SK-N-SH (cell line): ENCODE data around the gene SNAI1. TPM values are rescaled to one million over a fixed set of nuclear protein-coding genes. Genes with fewer than 3 reads are reported as not detected.

Experiments
- CTCF ChIA-PET: fragments of 300-600, 350-600 bp; formaldehyde crosslinking; extraction: SDS; loops from one replicate; lab custom pipeline; 2021; lab: Yijun Ruan, JAX
- POLR2A ChIA-PET: fragments of 350-600 bp; sonication (Branson Sonifier 250); formaldehyde crosslinking; extraction: SDS; loops from one replicate; lab custom pipeline; 2020; ENCODE audit warnings: antibody characterized with exemption, inconsistent platforms; lab: Yijun Ruan, JAX
- DNase-seq: peaks from one replicate; pipeline ENCODE4 v3.0.0; 2012
- H2AFZ ChIP-seq: fragments of 200-600 bp; sonication (generic); 2 replicates; pipeline ENCODE4 v1.8.1; 2016; ENCODE audit warnings: antibody characterized with exemption, mild to moderate bottlenecking, low read depth
- H3F3A ChIP-seq: fragments of 200-600 bp; sonication (generic); replicated peaks from 2 replicates; pipeline ENCODE3; 2016; ENCODE audit warnings: antibody characterized with exemption, mild to moderate bottlenecking; ENCODE audit not compliant: insufficient read depth
- H3K27ac ChIP-seq, 2 experiments: fragments of 200-500 bp in 1 of 2; fragments of 200-600 bp in 1 of 2; sonication (Bioruptor generic) in 1 of 2; sonication (generic), shearing (Covaris generic) in 1 of 2; 2 replicates each; pipeline versions ENCODE4 v1.5.1 to v1.6.1; 2014 to 2016; ENCODE audit warnings: low read depth in 2 of 2, inconsistent platforms in 1 of 2, low read length in 1 of 2, mild to moderate bottlenecking in 1 of 2, mixed read lengths in 1 of 2
- H3K27me3 ChIP-seq: fragments of 200-600 bp; sonication (generic), shearing (Covaris generic); 2 replicates; pipeline ENCODE4 v1.6.1; 2016; ENCODE audit warnings: mixed run types; ENCODE audit not compliant: insufficient read depth
- H3K36me3 ChIP-seq, 2 experiments: fragments of 200-500 bp in 1 of 2; fragments of 200-600 bp in 1 of 2; sonication (Bioruptor generic) in 1 of 2; sonication (generic) in 1 of 2; replicated peaks in 1 of 2; 2 replicates each; pipeline versions ENCODE3 to v1.5.1; 2014 to 2016; ENCODE audit warnings: low read length in 1 of 2, mild to moderate bottlenecking in 1 of 2; ENCODE audit not compliant: insufficient read depth in 2 of 2, control insufficient read depth in 1 of 2
- H3K4me1 ChIP-seq, 2 experiments: fragments of 200-500 bp in 1 of 2; fragments of 200-600 bp in 1 of 2; sonication (Bioruptor generic) in 1 of 2; sonication (generic), shearing (Covaris generic) in 1 of 2; 2 replicates each; pipeline versions ENCODE4 v1.5.1 to v1.6.1; 2014 to 2016; ENCODE audit warnings: low read depth in 1 of 2, low read length in 1 of 2, mixed run types in 1 of 2; ENCODE audit not compliant: insufficient read depth in 2 of 2, control insufficient read depth in 1 of 2
- H3K4me2 ChIP-seq: fragments of 200-600 bp; sonication (generic), shearing (Covaris generic); 2 replicates; pipeline ENCODE4 v1.6.1; 2017; ENCODE audit warnings: mixed run types
- H3K4me3 ChIP-seq, 2 experiments: fragments of 200-500 bp in 1 of 2; fragments of 200-600 bp in 1 of 2; sonication (Bioruptor generic) in 1 of 2; sonication (generic), shearing (Covaris generic) in 1 of 2; 2 replicates each; pipeline versions ENCODE4 v1.5.1 to v1.8.1; 2014 to 2016; ENCODE audit warnings: low read depth in 2 of 2, inconsistent platforms in 1 of 2, low read length in 1 of 2, mild to moderate bottlenecking in 1 of 2, mixed read lengths in 1 of 2, moderate library complexity in 1 of 2
- H3K79me2 ChIP-seq: fragments of 200-600 bp; sonication (generic); 2 replicates; pipeline ENCODE4 v1.8.1; 2017; ENCODE audit warnings: mild to moderate bottlenecking; ENCODE audit not compliant: insufficient read depth
- H3K9ac ChIP-seq: fragments of 200-600 bp; sonication (generic); 2 replicates; pipeline ENCODE4 v1.6.1; 2017; ENCODE audit warnings: mixed run types
- H3K9me2 ChIP-seq: fragments of 200-600 bp; sonication (generic); 2 replicates; pipeline ENCODE4 v1.6.1; 2017; ENCODE audit warnings: mixed run types
- H3K9me3 ChIP-seq: fragments of 200-600 bp; sonication (generic); 2 replicates; pipeline ENCODE4 v1.6.1; 2017; ENCODE audit warnings: mixed run types, mild to moderate bottlenecking, moderate library complexity
- H4K20me1 ChIP-seq: fragments of 200-600 bp; sonication (generic); 2 replicates; pipeline ENCODE4 v1.6.1; 2017; ENCODE audit warnings: mild to moderate bottlenecking, mixed run types; ENCODE audit not compliant: insufficient read depth
- ELF1 ChIP-seq: IDR thresholded peaks from 2 replicates; pipeline ENCODE4 v1.4.0; 2012
- EP300 ChIP-seq, 2 experiments: IDR thresholded peaks; 2 replicates each; pipeline versions ENCODE4 v1.4.0 to v1.6.1; 2012; ENCODE audit warnings: borderline replicate concordance in 1 of 2, low read depth in 1 of 2, low read length in 1 of 2
- FOSL2 ChIP-seq: IDR thresholded peaks from 2 replicates; pipeline ENCODE4 v1.4.0; 2012; ENCODE audit warnings: low read depth, mild to moderate bottlenecking, moderate library complexity, borderline replicate concordance
- POLR2AphosphoS5 ChIP-seq: IDR thresholded peaks from 2 replicates; pipeline ENCODE4 v1.6.1; 2012; ENCODE audit warnings: low read depth, low read length
- RAD21 ChIP-seq: IDR thresholded peaks from 2 replicates; pipeline ENCODE4 v1.6.1; 2012; ENCODE audit warnings: mild to moderate bottlenecking, low read length
- RXRA ChIP-seq: IDR thresholded peaks from 2 replicates; pipeline ENCODE4 v1.4.0; 2012; ENCODE audit warnings: low read depth, mild to moderate bottlenecking, borderline replicate concordance
- SMC3 ChIP-seq: IDR thresholded peaks from 2 replicates; pipeline ENCODE4 v1.6.1; 2012; ENCODE audit warnings: low read depth, low read length, improper control_type of control experiment
- USF1 ChIP-seq: IDR thresholded peaks from 2 replicates; pipeline ENCODE4 v1.4.0; 2012; ENCODE audit warnings: low read depth, borderline replicate concordance
- WGBS: methylation state at CpG from one replicate; pipeline ENCODE4 v1.1.6; 2017; ENCODE audit warnings: low lambda C conversion rate; 5-methylcytosine and 5-hydroxymethylcytosine counted together
- polyA plus RNA-seq, 3 experiments: library from polyadenylated mRNA; depleted of rRNA; stranded (reverse); fragments of >200 nt; gene quantifications; 2 replicates each; pipeline ENCODE4 v1.2.3, GENCODE V29; 2012
- TF ChIP-seq, protein P1 (sequence below): IDR thresholded peaks from 2 replicates; pipeline ENCODE4 v1.6.1; 2012; ENCODE audit warnings: mild to moderate bottlenecking, low read depth, low read length, moderate library complexity

SNAI1 gene
- polyA plus RNA-seq, 1 of the 3 experiments (the other 2 are of a cell fraction), result 6.2 TPM

DNA sequence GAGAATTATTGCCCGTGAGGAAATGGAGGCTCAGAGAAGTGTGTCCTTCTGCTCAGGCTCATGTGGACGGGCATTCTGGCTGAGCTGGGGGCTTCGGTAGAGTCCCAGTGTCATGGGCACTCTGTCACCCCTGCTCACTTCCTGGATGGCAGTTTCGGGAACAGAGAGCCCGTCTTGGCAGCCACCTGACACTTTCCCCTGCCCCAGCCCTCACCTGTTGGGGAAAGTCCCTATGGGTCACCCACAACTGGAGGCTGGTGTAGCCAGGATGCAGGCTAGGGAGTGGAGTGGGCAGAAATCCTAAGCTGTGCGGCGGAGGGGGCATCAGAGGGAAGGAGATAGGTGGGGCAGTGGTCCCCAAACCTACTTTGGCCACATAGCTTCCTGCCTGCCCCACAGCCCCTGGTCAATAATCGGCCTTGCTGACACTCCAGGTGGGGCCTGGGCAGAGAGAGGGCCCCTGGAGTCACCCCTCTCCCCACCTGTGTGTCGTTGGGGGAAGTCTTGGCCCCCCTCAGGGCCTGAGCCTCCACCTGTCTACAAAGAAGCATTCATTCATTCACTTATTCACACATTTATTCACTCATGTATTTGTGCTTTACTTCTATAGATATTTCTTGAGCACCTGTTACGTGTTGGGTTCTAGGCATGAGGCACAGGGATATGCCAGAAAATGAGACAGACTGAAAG lies 40.5 kb downstream of the SNAI1 start:
- H3K9ac ChIP-seq, result no peak overlapping the region
- no peak overlapping the region for H3K4me2 ChIP-seq
- no peaks in the 10 kb centered on the region for H3K9me3 ChIP-seq
- H2AFZ ChIP-seq, result no peak overlapping the region
- POLR2A ChIA-PET, result no interaction called here
- H3F3A ChIP-seq, result no peaks in the 10 kb centered on the region
- H3K4me3 ChIP-seq, result no peak overlapping the region
- no peak overlapping the region for H3K27ac ChIP-seq
- no peaks in the 10 kb centered on the region for H3K79me2 ChIP-seq
- DNase-seq, result no peak
- H3K4me1 ChIP-seq, result peaks cover 10 to 25% of the 10 kb centered on the region in 2 experiments; a peak in 2 of 4 replicates
- TF ChIP-seq, protein P1, sequence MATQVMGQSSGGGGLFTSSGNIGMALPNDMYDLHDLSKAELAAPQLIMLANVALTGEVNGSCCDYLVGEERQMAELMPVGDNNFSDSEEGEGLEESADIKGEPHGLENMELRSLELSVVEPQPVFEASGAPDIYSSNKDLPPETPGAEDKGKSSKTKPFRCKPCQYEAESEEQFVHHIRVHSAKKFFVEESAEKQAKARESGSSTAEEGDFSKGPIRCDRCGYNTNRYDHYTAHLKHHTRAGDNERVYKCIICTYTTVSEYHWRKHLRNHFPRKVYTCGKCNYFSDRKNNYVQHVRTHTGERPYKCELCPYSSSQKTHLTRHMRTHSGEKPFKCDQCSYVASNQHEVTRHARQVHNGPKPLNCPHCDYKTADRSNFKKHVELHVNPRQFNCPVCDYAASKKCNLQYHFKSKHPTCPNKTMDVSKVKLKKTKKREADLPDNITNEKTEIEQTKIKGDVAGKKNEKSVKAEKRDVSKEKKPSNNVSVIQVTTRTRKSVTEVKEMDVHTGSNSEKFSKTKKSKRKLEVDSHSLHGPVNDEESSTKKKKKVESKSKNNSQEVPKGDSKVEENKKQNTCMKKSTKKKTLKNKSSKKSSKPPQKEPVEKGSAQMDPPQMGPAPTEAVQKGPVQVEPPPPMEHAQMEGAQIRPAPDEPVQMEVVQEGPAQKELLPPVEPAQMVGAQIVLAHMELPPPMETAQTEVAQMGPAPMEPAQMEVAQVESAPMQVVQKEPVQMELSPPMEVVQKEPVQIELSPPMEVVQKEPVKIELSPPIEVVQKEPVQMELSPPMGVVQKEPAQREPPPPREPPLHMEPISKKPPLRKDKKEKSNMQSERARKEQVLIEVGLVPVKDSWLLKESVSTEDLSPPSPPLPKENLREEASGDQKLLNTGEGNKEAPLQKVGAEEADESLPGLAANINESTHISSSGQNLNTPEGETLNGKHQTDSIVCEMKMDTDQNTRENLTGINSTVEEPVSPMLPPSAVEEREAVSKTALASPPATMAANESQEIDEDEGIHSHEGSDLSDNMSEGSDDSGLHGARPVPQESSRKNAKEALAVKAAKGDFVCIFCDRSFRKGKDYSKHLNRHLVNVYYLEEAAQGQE, result no peak
- TF ChIP-seq USF1 (no peak), RAD21 (no peak), RXRA (no peak), EP300 (IDR thresholded peaks at IDR 0.05; ENCODE audit: borderline replicate concordance in 1 of 2, low read depth in 1 of 2, low read length in 1 of 2) (no peak), SMC3 (no peak), ELF1 (no peak)
- TF ChIP-seq, all 33 proteins: peak for 0
- WGBS, result 94% methylated on average over 3 of the region's 10 CpGs
- Histone ChIP-seq H4K20me1 (no peaks in the 10 kb centered on the region), H3K36me3 (no peaks in the 10 kb centered on the region), H3K9me2 (no peaks in the 10 kb centered on the region), H3K27me3 (no peaks in the 10 kb centered on the region)
- CTCF ChIA-PET, result interaction anchor here (1.5 kb wide), 1 partner anchor 97 kb away, joined by 3 read pairs; no protein-coding TSS in a partner anchor

- Histone ChIP-seq H3K79me2 (no peaks in the 10 kb centered on the region), H3K9ac (no peak overlapping the region), H3K4me1 (peaks cover 21 to 41% of the 10 kb centered on the region in 2 experiments; a peak in 2 of 4 replicates), H4K20me1 (no peaks in the 10 kb centered on the region)
- DNase-seq, result no peak
- TF ChIP-seq EP300 (IDR thresholded peaks at IDR 0.05; ENCODE audit: borderline replicate concordance in 1 of 2, low read depth in 1 of 2, low read length in 1 of 2), result peak in 1 of 2 experiments; percentile 32; a peak in 1 of 4 replicates
- TF ChIP-seq FOSL2, result no peak
- no peak for TF ChIP-seq POLR2AphosphoS5
- TF ChIP-seq, all 33 proteins: peak for 1
- no peaks in the 10 kb centered on the region for H3K9me3 ChIP-seq
- CTCF ChIA-PET, result interaction anchor here (0.9 kb wide), 1 partner anchor 14 kb away, joined by 3 read pairs; no protein-coding TSS in a partner anchor
- POLR2A ChIA-PET, result no interaction called here
- no peaks in the 10 kb centered on the region for H3K9me2 ChIP-seq
- 92% methylated on average over 6 of the region's 7 CpGs for WGBS
- peak overlapping the region; percentile 15; the same call in 1 of the 2 replicates for H3K4me2 ChIP-seq
- H3K27me3 ChIP-seq, result no peaks in the 10 kb centered on the region
- no peaks in the 10 kb centered on the region for H3K36me3 ChIP-seq
- peaks cover 4% of the 10 kb centered on the region for H3F3A ChIP-seq
- no peak overlapping the region for H2AFZ ChIP-seq
- peak overlapping the region; percentile 50 to 66; a peak in 3 of 4 replicates for H3K27ac ChIP-seq
- no peak overlapping the region for H3K4me3 ChIP-seq
Observed at GRCh38 chr20:50026746-50027575, 44.2 kb downstream of the SNAI1 start.
